Activated T-cell treated with anti-CD3 and anti-CD28 coated beads, Interleukin-2, amount 50 U/mL, for 48 hours (primary cell): ENCODE data around the gene FUS.
"Not testable (repeated sequence)": the region's sequence is repeated elsewhere in the genome, so short reads cannot be mapped to it uniquely, and the experiment has no call there.

ENCODE experiments used
- DNase-seq, 2 experiments: peaks; one replicate each; pipeline ENCODE4 v3.0.0-alpha.2; 2020

Gene FUS

DNA sequence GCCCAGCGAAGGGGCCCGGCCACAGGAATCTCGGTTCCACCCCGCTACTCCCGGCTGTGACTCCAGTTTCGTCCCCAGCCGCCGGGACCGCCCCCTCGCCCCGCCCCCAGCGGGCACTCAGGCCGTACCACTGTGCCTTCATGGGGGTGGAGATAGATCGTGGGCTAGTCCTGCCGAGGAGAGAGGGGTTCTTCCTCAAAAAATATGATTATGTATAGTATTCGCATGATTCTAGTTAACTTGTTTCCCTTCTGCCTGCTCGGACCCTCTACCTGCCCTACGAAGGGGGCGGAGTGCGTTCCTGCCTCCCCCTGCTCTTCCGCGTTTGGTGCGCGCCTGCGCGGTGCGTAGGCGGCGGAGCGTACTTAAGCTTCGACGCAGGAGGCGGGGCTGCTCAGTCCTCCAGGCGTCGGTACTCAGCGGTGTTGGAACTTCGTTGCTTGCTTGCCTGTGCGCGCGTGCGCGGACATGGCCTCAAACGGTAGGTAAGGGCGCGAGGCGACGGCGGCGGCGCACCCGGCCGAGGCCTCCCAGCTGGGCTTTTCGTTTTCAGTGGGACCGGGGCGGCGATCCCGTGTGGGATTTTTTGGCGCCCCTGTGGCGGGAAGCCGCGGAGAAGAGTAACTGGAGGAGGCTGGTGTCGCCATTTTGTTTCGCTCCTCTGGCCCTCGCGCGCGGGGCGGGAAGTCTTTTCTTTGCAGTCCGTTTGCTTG, at the start of gene FUS:
Gene FUS, plus strand, starts transcription at position 393 of the 713 bp plus-strand sequence. Its CDS starts 76 bp downstream, at position 469.
- DNase-seq = peak; percentile 93 to 94

DNA sequence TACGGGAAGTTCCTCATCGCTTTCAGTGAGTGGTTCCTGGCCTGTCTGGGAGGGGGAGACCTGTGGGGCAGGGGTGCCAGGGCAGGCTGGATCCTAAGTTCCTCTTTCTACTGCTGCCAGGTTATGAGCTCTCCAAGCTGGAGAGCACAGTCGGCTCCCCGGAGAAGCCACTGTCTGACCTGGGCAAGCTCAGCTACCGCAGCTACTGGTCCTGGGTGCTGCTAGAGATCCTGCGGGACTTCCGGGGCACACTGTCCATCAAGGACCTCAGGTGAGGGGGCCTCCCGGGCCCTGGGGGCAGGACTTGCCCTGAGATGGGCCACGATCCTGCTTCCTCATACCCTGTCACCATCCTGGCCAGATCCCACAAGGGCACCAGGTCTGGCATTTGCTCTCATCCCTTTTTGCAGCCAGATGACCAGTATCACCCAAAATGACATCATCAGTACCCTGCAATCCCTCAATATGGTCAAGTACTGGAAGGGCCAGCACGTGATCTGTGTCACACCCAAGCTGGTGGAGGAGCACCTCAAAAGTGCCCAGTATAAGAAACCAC, 49.5 kb upstream of the FUS start:
- no peak for DNase-seq

DNA sequence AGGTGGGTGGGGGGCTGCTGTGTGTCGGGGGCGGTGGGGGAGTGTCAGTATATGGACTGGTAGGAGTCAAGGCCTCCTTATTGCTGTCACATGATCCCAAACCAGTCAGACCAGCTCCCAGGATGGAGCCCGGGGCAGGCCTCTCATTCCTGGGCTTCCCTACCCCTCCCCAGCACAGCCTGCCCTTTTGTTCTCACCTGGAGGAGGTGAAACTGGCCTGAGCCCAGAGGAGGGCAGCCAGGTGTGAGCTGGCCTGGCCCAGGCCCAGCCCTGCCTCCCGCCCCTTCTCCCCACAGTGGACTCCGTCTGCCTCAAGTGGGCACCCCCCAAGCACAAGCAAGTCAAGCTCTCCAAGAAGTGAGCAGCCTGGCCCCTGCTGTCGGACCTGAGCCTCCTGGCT, 49.0 kb upstream of the FUS start:
- no peak for DNase-seq

DNA sequence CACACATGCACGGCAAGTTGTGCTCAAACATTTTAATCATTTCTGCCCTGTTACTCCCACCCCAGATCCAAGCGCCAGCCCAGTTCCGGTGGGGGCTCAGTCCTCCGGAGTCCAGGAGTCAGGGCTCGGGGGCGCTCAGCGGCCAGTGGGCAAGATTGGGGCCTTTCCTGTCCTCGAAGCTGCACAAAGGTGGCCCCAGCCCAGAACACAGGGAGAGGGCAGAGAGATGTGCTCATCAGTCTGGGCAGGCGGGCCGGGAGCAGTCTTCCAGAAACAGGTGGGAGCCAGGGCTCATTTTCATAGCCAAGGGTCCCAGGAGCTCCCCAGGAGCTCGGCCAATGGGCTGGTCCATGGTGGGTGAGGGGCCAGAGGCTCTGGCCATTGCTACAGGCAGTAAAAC, 48.5 kb upstream of the FUS start:
- no peak for DNase-seq

DNA sequence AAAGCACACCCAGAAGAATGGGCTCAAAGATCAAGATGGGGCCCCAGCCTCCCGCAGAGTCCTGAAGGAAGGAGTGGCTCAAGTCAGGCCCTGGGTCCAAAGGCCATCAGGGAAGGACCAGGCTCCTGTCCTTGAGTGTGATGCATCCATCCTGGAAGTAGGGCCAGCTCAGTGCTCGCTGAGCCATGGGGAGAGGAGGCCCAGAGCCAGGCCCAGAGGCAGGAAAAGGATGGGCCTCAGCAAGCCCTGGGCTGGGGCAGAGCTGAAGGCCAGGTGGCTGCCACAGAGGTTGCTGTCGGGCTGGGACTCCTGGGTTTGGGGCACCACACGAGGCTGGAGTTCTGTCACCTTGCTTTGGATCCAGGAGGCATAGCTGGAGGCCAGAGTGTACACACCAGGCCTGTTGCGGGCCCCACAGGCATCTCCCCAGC, 48.1 kb upstream of the FUS start:
- DNase-seq = no peak

DNA sequence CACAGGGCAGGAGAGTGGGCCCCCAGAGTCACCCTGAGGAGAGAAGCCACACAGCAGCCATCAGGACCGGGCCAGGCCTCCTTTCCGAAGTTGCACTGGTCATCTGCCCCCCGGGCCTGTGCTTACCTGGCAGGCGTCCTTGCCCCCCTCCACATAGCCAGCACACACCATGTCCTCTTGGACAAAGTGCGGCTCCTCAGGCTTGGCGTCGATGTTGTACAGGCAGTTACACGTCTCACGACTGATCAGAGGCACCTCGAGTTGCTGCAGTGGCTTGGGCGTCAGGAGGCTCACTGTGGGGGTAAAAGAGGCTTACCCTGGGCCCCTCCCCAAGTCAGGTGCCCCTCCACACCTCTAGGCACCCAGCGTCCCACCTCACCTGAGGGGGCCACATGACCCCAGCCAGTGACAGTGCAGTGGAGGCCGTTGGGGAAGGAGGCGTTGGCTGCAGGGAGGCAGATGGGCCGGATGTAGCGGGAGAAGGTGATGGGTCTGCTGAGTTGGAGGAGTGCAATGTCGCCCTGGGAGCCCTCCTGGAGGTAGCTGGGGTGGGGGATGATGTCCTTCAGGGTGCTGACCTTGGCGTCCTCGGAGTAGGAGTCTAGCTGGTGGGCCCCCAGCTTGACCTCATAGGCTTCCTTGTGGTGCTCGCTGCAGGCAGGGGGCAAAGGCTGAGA, 47.5 kb upstream of the FUS start:
- DNase-seq = no peak

DNA sequence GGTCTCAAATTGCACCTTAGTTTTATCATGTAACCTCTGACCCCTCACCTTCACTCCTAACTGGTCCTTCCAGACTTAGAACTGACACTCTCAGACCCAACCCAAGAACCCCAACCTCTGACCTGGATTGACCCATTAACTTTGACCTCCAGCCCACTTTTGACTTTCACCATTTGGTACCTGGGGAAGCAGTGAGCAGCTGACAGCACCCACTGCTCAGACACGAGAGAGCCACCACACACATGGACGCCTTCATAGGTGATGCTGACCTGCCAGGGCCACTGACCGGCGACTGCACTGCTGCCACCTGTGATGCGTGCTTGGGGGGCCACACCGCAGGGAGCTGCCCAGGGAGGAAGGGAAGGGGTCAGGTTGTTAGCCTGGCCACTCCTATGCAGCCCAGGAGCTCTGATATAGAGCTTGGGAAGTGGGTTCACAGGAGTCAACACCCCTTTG, 46.9 kb upstream of the FUS start:
- DNase-seq = no peak

DNA sequence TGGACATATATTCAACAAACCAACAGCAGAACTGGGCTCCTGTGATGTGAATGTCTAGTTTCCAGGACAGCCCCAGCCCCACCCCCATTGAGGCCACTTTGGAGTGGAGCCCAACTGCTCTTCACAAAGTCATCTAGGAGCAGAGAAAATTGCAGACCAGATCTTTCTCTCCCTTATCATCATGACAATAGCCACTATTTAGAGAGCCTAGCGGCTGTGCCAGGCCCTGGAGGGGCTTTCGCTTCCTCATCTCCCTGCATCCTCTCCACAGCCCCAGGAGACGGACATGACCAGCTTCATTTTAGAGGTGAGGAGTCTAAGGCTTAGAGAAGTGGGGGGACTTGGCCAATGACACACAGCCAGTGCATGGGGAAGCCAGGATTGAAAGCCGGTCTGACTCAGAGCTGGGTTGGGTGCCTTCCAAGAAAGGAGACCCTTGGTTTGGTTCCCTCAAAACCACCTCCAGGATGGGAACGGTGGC, 45.8 kb upstream of the FUS start:
- no peak for DNase-seq

DNA sequence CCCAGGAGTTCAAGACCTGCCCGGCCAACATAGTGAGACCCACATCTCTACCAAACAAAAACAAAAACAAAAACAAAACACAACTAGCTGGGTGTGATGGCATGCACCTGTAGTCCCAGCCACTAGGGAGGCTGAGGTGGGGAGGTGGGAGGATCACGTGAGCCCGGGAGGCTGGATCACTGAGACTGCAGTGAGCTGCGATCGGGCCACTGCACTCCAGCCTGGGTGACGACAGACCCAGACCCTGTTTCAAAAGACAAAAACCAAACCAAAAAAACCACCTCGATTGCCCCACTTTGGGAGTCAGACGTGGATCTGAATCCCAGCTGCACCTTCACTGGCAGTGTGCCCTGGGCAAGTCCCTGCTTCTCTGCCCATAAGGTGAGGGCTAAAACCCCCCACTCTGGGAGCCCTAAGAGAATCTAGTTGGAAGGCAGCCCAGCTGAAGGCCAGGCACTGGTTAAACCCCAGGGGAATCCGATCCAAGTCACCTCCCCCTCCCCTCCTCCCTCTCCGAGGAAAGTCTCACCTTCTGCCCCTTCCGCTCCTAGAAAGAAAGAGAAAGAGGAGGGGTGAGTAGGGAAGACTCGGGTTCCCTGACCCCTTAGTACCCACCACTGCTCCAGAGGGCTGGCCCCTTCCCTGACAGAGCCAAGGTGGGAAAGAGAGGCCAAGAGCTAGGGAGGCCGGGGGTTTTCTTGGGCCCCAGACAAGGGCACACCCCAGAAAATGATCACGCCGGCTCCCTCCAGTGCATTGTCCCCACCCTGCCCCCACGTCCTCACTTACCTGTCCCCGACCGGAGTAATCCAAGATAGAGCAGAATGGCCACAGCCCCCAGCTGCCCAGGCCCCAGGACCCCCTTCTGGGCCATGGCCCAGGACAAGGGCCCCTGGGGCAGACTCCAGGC, 45.1 kb upstream of the FUS start:
- no peak for DNase-seq

DNA sequence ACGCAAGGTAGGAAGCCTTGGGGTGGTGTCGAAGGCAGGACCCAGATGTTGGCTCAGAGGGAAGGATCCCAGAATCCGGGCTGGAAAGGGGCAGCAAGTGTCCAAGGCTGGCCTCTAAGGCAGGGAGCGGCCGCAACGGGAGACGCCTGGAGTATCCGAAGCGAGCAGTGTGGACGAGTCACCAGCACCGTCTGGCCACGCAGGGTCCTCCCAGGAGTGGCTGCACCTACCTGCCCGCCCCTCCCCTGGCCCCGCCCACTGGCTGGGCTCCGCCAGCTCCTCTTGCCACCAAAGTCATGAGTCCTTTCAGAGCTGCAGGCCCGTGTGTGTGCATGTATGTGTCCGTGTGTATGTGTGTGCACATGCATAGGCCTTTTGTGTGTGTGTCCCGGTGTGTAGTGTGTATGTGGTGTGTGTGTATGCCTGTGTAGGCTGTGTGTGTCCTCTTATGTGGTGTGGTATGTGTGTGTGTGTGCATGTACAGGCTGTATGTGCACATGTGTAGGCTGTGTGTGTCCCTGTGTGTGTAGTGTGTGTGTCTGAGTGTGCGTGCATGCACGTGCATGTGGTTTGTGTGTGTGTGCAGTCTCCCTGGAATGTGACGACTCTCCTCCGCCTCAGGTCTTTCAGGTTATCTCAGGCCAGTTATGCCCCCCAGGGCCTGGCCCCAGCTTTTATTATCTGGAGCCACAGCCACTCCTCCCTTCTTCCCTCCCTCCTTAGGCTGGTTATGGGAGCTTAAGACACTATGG, 44.2 kb upstream of the FUS start, which contains the start of gene PRSS8:
Gene PRSS8, minus strand, starts transcription at position 193 of the 752 bp plus-strand sequence. CDS start 229 bp downstream, outside the sequence.
- peak in 1 of 2 experiments; percentile 28 for DNase-seq

DNA sequence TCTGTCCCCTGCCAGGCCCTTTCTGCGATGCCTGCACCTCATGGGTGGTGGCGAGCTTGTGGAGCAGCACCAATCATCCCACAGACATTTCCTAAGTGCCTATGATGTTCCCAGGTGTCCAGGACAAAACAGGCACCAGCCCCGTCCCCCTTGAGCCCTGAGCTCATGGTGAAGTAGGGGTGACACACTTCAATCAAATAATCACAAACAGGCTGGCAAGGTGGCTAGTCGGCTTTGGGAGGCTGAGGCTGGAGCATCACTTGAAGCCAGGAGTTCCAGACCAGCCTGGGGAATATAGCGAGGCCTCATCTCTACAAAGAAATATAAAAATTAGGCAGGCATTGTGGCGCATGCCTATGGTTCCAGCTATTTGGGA, 43.7 kb upstream of the FUS start:
- DNase-seq = no peak

DNA sequence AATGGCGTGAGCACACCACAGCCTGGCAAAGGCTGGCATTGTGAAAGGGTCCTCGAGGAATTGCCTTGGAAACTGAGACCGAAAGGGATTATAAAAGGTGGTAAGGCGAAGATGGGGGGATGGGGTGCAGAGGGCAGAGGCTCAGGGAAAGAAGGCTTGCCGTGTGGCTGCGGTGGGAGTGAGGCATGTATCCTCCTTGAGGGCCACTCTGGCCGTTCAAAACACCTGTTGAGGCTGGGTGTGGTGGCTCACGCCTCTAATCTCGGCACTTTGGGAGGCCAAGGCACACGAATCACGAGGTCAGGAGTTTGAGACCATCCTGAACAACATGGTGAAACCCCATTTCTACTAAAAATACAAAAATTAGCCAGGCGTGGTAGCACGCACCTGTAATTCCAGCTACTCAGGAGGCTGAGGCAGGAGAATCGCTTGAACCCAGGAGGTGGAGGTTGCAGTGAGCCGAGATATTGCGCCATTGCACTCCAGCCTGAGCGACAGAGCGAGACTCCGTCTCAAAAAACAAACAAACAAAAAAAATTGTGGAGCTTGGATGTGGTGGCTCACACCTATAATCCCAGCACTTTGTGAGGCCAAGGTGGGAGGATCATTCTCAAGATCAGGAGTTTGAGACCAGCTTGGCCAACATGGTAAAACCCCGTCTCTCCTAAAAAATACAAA, 43.0 kb upstream of the FUS start:
- DNase-seq = not testable (repeated sequence)

DNA sequence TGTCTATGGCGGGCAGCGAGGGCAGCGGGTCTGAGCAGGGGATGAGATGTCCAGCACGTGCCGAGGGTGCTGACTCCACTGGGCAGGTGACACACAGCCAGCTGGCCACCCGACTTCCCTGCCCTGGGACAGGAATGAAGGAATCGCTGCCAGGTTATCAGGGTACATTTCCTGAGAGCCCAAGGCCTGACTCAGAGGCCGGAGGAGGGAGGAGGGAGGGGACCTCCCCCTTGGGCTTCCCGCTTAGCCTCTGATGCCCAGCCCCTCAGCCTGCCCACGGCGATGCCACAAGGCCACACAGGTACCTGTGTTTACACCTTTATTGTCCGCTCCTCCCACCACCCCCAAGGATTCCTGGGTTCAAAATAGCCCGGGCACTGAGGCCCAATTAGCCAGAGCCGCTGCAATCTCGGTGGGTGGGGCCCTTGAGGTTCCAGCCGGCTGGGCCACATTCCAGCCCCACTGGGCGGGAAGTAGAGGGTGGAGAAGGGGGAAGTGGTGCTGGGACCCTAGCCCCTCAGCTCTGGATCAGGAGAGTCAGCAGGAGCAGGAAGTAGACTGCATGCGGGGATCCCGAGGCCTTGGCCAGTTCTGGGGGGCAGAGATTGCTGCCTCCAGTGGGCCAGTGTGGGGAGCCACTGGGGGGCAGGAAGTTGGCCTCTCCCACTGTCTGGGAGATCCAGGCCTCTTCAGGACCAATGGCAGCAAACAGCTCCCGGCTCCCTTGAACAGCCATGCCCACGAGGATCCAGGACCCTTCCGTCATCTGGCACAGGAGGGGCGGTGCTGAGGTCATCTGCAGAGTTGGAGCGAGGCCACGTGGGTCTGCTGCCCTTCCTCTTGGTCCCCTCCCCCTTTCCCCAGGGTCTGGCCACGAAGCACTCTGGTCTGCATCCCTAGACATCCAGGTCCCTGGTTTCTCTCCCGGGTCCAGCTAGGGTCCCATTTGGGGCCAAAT, 41.0 kb upstream of the FUS start:
- no peak for DNase-seq

DNA sequence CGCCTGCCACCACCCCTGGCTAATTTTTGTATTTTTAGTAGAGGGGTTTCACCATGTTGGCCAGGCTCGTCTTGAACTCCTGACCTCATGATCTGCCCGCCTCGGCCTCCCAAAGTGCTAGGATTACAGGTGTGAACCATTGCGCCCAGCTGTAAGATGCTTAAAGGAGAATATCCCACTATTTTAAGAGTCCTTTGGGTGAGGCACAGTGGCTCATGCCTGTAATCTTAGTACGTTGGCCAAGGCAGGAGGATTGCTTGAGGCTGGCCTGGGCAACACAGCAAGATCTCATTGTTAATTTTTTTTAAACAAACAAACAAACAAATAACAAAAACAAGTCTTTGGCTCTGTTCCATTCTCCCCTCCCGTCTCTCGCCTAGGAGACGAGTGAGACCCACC, 38.9 kb upstream of the FUS start:
- not testable (repeated sequence) for DNase-seq

DNA sequence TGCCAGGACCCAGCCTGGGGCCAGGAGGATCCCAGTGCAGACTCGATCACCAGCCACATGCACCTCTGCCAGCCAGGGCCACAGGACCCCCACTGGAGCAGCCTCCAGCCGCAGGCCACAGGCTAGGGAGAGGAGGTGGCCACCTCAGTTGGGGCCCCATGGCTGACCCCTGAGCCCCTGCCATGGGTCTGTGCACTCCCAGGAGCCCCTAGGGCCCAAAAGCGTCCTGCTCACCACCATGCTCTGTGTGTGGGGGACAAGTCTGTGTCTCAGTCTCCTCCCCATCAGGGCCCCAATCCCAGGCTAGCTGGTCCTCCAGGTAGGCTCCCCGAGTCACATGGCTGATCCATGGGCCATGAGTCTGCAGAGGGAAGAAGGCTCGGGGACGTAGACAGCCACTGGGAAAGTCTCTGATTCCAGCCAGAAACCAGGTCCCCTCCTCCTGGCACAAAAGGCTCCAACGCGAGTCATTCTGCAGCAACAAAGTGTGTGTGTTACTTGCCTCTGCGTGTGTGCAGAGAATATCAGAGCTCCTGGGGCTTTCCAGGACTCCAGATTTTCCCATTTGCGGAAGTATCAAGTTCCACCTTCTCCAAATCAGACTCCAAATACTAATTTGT, 38.3 kb upstream of the FUS start:
- DNase-seq = peak in 1 of 2 experiments; percentile 32

DNA sequence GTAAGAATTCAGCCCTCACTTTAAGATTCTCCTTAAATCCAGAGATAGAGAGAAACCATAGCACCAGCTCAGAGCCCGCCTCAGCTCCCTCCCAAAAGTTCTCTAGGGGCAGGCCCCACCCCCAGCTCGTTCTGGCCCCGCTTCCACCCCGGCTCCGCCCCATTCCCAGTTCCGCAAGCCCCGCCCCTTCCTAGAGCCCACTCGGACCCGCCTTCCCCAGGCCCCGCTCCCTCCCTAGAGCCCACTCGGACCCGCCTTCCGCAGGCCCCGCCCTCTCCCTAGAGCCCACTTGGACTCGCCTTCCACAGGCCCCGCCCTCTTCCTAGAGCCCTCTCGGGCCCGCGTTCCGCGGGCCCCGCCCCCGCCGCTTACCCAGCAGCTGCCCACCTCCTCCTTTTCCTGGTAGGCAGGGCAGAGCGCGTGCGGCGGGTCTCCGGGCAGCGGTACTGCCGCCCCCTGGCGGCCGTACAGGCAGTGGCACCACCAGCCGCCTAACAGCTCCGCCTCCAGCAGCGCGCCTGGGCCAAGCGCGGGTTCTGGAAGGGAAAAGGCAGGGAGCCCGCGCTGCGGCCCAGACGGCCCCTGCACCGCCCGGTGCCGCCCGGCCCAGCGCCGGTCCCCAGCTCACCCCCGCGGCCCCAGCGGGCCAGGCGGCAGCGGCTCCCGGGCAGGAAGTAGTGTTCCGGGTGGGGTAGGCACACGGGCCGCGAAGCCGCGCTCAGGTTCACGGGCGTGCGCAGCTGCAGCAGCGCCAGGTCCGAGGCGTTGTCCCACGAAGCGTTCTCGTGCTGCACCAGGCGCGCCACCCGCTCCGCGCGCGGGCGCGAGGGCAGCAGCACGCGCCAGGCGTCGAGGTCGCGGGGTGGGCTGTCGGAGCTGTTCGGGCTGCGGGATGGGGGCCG, 37.6 kb upstream of the FUS start:
- peak; percentile 99 to 100 for DNase-seq

DNA sequence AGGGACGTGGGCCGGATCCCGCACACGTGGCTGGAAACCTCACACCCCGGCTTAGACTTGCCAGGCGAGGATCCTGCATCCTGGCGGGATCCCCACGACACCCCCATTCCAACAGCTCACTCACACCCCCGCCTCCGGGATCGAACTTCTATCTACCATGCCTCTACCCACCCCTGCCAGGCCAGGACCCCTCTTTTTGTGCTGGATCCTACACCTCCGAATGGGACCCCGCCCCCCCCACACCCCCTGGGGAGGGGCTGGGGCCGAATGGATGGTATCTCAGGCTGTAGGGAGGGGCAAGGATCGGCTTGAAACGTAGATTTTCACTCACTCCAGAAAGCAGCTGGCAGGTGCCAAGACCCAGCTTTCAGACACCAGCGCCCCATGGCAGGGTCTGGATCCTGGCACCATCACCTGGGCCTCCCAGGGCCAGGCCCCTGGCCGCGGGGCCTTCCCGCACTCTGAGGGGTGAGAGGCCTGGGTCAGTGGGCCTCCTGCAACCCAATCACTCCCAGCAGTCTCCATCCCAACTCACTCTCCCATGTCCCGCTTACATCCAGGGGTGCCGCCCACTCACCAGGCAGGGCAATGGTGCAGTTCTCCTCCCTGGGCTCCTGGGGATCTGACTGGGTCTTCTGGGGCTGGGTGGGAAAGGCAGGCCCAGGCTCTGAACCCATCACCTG, 36.8 kb upstream of the FUS start:
- DNase-seq = no peak

DNA sequence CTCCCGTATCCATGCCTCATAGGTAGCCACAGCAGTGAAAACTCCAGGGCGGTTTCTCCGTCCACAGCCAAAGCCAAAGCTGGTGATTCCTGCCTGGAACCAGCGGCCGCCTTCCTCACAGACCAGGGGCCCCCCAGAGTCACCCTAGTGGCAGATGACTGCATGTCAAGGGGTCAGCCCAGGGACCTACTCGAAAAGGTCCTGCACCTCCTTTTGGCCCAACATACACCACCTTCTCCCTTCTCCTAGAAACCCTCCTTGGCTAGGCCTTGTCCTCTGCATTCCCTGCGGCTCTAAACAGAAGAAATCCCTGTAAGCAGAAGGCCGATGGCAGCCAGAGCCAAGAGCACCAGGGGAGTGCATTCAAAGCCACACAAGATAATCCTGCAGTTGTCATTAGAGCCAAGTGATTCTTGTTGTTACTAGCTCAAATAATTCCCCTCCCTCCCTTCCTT, 36.2 kb upstream of the FUS start:
- no peak for DNase-seq
